Germinal center (tissue), 1 donor: Measurements from ENCODE around the gene COL6A2.
"Not testable (repeated sequence)": the region's sequence is repeated elsewhere in the genome, so short reads cannot be mapped to it uniquely, and the experiment has no call there.

Source experiments
- DNase-seq: peaks from one replicate; pipeline ENCODE4 v3.0.0; 2012; ENCODE audit warnings: mixed read lengths, low spot score

Gene COL6A2

DNA sequence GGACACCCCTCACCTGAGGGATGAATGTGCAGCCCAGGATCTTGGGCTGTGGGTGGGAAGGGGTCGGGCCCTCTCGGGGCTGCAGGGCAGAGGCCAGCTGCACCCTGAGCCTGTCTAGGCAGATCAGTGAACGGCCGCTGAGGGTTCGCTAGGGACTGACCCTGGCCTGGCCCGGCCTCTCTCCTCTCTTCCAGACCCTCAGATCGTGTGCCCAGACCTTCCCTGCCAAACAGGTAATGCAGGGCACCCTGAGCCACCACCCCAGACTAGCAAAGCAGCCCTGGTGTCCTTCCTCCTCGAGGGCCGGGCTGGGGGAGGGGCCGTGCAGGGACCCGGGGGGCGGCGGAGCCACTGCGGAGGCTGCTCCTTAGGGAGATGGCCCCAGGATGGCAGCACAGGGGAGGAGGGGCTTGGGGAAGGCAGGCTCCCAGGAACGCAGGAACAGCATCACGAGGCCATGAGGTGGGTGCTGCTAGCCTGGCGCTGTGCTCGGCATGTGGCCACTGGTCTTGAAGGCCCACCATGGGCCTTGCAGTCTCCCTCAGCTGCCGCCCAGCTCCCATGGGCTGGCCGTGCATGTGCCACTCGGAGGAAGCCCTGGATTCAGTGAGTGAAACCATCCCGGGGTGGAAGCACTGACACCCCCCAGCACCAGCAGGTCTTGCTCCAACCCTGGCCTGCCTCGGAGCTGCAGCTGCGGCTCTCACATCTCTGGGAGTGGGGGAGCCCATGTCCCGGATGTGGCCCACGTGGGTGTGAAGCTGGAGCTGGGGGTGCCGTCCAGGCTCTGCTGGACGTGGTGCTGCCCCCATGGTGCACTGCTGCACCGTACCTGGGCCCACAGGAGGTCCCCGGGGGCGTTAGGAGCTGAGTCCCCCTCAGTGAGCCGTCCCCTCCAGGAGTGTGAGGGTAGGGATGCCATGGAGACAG, 28.7 kb downstream of the COL6A2 start:
- no peak for DNase-seq

DNA sequence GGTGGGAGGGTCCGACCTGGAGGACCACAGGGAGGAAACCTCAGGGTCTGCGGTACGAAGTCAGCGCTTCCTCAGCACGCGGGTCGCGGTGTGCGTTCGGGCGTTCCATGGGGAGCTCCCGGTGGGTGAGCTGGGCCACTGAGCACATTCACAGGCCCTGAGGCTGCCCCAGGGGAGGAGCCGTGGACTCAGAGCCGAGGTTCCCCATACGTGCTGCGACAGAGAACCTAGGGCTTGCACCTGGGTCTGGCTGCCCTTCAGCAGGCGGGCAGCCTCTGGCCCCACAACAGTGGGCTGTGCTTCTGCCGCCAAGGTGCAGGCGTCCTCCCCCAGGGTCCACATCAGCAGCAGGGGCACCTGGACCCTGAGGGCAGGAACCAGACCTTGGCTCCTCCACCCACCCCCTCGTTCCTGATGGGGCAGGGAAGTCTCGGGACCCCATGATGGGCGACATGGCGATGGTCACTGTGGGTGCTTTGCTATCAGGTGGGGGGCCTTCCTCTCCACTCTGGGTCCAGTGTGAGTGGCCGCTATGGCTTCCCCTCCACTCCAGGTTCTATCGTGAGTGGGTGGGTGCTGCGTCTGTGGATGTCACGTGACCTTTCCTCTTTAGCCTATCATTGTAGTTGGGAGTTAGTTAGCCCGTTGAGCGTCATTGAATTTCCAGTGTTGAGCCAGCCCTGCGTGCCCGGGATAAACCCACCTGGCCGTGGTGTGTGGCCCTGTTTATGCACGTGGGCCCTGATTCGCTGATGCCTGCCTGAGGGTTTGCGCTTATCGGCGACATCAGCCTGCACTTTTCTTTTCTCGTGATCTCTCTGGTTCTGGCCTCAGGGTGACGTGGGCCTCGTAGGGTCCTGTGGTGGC, 29.6 kb downstream of the COL6A2 start:
- no peak for DNase-seq

DNA sequence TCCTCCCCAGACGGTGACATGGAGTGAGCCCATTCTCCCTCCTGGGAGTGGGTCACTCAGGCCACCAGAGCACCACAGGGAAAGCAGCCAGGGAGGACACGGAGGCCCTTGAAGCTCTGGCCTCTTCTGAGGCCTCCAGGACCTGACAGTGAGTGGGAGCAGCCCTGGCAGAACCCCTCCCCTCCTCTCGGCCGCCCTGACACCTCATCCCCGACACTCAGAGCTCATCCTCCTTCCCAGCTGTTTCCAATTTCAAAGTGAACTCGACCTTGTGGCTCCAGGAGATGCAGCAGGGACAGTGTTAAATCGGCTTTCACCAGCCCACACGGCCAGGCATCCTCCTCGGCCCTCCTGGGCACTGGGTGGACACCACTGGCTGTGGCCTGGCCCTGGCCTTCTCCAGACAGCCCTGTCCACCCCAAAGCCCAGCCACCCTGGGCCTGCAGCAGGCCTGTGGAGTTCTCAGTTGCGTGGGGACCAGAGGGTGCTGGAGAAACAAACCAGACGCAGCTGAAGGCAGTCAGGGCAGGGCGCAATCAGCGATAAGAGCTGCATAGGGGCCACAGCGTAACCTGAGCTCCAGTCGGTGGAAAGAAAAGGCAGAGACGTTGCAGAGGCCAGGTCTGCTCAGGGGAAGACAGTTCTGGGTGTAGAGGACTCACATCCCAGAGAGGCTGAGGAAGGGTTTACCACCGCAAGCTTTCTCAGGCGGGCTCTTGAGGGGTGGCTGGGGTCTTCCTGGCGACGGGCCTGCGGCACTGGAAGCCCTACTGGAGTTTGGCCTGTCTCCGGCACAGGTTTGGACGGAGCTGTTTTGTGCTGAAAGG, 30.4 kb downstream of the COL6A2 start:
- no peak for DNase-seq

DNA sequence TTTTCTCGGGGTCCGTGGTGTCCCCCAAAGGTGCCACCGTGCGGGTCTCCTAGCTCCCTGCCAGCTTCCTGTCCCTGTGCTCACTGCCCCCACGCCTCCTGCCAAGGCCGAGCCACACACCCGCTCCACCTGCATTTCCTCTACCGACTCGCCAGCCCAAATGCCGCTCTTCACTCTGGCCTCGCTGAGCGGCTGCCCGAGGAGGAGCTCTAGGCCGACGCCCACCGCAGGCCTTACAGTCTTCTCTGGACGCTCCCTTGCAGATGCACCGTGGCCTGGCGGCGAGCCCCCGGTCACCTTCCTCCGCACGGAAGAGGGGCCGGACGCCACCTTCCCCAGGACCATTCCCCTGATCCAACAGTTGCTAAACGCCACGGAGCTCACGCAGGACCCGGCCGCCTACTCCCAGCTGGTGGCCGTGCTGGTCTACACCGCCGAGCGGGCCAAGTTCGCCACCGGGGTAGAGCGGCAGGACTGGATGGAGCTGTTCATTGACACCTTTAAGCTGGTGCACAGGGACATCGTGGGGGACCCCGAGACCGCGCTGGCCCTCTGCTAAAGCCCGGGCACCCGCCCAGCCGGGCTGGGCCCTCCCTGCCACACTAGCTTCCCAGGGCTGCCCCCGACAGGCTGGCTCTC, 31.1 kb downstream of the COL6A2 start:
- DNase-seq: no peak

DNA sequence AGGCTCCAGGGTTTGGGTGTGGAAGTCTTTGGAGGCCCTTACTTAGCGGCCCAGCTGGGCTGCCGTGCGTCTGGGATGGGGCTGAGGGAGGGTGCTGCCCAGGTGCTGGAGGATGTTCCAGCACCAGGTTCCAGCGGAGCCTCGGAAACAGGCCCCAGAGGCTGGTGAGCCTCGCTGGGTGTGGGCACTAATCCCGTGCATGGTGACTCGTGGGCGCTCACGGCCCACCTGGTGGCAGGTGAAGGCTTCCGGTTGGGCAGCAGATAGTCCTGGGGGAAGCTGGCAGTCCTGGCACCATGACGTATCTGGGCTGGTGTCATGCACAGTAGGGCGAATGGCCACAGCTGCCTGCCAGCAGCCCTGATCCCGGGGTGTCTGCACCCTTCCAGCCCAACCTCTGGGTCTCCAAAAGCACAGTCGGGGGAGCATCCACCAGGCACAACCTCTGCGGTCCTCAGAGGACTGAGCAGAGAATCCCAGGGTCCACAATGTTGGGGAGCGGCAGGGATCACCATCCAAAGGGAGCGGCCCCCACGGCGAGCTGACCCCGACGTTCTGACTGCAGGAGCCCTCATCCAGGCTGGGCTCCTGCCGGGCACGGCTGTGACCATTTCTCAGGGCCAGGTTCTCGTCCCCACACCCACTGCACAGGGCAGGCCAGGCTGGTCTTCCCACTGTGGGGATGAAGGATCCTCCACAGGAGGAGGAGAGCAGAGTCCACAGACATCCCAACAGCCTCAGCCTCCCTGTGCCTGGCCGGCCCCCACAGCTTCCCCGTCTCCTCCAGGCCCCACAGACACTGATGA, 32.1 kb downstream of the COL6A2 start:
- no peak for DNase-seq

DNA sequence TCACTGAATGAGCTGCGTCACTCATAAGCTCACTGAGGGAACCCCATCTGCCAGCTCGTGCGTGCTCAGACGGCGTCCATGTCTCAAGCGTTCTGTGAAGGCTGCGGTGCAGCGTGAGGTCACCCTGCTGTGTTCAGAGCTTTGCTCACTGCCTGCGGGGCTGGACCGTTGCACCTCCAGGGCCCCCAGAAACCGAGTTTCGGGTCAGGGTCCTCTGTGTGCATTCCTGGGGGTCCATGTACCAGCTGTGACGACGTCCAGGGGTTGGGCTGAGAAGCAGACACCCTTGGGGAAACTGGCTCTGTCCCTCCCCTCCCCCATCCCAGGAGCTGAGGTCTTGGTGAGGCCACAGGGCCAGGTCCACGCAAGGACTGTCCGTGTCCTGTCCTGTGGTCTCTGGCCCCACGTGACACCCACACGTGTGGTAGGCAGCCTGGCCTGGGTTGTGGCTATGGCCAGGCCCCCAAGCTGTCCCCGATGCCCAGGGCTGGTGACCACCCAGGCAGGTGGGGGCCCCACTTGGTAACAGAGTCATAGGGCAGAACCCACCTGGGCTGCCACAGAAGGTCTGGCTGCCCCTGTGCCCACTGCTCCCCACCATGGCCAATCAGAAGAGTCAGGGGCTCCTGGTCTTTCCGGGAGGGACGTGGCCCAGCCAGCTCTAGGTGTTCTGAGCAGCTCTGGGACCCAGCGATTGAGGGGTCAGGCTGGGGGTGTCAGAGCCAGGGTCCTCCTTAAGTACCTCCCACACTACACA, 33.1 kb downstream of the COL6A2 start:
- no peak for DNase-seq

DNA sequence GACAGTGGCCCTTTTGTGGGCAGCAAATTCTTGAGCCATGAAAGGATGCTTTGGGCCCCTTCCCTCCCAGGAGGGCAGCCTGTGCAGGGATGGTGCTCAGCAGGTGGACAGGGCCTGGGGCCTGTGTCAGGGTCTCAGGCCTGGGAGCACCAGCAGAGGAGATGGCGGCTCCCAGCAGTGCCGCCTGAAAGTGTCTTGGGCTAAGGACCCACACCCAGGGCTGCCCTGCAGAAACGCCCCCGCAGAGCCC, 33.6 kb downstream of the COL6A2 start:
- DNase-seq: no peak

DNA sequence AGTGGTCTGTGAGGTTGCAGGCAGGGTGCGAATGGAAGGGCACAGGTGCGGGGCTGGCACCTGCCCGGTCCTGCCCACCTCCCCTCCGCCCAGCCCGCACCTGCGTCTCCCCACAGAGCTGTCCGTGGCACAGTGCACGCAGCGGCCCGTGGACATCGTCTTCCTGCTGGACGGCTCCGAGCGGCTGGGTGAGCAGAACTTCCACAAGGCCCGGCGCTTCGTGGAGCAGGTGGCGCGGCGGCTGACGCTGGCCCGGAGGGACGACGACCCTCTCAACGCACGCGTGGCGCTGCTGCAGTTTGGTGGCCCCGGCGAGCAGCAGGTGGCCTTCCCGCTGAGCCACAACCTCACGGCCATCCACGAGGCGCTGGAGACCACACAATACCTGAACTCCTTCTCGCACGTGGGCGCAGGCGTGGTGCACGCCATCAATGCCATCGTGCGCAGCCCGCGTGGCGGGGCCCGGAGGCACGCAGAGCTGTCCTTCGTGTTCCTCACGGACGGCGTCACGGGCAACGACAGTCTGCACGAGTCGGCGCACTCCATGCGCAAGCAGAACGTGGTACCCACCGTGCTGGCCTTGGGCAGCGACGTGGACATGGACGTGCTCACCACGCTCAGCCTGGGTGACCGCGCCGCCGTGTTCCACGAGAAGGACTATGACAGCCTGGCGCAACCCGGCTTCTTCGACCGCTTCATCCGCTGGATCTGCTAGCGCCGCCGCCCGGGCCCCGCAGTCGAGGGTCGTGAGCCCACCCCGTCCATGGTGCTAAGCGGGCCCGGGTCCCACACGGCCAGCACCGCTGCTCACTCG, 34.1 kb downstream of the COL6A2 start:
- DNase-seq: no peak

DNA sequence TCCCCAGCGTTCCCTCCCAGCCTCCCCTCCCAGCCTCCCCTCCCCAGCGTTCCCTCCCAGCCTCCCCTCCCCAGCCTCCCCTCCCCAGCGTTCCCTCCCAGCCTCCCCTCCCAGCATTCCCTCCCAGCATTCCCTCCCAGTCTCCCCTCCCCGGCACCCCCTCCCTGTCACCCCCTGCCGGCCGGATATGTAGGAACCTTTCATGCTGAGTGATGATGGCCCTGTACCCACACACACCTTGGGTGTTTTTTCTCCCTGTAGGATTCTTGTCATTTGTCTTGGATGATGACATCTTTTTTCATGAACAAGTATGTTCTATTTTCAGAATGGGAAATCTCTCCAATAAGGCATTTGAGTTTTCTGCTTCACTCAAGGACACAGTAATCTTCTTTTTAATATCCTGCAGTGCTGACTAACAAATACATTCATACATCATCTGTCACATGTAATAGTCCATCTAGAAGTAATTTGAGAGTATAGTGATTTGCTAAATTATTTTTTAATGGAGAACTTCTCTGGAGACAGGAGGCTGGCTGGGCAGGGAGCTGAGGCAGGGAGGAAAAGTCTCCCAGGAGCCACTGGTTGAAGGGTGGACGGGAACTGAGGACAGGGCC, 38.0 kb downstream of the COL6A2 start:
- no peak for DNase-seq

DNA sequence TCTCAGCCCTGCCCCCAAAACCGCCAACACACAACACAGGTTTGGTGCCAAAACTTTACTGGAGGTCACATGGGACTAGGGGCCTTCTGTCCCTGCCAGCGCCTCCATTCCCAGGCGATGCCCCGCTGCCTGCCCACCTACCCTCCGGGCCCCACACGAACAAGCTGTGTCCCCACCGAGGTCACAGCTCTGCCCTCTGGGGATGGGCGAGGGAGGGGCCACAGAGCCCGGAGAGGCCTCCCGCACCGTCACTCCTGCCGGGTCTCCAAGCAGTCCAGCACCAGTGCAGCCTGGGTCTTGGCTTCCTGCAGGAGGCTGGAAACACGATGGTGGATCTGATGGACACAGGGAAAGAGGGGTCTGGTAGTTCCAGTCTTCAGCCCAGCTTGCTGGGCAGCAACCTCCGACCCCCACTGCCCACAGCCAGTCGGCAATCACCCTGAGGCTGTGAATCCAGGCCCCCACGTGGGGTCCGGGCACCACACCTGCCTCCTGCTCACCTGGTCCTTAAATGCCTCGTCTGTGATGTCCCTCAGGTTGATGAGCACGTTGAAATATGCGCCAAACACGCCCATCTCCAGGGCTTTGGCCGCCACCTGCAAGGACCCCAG, 38.9 kb downstream of the COL6A2 start:
- no peak for DNase-seq

DNA sequence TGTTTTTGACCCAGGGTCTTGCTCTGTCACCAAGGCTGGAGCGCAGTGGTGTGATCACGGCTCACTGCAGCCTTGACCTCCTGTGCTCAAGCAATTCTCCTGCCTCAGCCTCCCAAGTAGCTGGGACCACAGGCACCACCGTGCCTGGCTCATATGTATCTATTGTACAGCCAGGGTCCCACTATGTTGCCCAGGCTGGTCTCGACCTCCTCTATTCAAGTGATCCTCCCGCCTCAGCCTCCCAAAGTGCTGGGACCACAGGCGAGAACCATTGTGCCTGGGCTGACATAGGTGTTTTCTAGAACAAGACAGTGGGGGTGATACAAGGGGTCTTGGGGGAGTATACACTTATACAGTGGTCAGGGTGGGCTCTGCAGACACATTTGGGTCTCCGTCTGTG, 40.0 kb downstream of the COL6A2 start:
- DNase-seq: no peak

DNA sequence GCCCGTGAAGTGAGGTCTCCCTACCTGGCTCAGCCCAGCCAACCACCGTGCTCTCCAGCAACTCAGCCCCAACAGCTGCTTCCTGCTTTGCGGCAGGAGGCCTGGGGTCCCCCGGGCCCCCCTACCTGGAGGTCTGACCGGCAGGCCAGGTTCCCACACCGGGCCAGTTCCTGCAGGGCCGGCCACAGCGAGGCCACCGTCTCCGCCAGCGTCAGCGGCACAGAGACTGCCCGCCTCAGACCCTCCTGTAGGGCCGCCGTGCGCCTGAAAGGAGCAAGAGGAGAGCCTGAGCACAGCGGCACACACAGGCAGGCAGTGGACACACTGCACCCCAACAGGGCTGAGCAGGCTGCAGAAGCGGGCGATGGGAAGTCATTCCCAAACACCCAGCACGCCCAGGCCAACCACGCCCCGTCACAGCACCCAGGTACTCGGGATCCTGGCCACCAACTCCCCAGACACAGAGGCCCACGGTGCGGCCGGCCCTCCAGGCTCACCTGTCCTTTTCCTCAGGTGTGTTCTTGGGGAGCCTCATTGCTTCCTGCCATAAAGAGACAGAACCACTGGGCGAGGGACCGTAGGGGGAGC, 40.6 kb downstream of the COL6A2 start:
- DNase-seq: no peak

DNA sequence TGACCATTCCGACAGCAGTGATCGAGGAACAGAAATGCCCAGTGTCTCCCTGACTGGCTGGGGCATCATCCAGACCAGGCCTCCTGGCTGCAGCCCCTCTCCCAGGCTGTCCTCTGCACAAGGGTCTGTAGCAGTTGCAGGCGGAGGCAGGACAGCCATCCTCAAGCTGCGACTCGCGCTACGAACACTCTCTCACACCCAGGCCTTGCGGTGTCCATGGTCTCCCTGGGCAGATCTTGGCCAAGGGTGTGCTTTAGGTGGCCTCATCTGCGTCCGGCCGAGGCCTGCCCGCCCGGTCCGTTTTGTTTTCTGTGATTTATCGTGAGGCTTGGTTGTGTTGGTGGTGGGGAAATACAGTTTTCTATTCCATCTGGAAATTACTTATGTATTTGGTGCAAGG, 41.8 kb downstream of the COL6A2 start:
- DNase-seq: no peak

DNA sequence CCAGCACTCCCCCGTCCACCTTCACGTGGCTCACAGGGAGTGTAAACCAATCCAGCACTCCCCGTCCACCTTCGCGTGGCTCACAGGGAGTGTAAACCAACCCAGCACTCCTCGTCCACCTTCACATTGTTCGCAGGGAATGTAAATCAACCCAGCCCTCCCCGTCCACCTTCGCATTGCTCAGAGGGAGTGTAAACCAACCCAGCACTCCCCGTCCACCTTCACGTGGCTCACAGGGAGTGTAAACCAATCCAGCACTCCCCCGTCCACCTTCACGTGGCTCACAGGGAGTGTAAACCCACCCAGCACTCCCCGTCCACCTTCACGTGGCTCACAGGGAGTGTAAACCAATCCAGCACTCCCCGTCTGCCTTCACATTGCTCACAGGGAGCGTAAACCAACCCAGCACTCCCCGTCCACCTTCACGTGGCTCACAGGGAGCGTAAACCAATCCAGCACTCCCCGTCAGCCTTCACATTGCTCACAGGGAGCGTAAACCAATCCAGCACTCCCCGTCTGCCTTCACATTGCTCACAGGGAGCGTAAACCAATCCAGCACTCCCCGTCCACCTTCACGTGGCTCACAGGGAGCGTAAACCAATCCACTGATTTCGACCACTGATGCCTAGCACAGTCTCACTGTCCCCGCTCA, 42.6 kb downstream of the COL6A2 start:
- not testable (repeated sequence) for DNase-seq

DNA sequence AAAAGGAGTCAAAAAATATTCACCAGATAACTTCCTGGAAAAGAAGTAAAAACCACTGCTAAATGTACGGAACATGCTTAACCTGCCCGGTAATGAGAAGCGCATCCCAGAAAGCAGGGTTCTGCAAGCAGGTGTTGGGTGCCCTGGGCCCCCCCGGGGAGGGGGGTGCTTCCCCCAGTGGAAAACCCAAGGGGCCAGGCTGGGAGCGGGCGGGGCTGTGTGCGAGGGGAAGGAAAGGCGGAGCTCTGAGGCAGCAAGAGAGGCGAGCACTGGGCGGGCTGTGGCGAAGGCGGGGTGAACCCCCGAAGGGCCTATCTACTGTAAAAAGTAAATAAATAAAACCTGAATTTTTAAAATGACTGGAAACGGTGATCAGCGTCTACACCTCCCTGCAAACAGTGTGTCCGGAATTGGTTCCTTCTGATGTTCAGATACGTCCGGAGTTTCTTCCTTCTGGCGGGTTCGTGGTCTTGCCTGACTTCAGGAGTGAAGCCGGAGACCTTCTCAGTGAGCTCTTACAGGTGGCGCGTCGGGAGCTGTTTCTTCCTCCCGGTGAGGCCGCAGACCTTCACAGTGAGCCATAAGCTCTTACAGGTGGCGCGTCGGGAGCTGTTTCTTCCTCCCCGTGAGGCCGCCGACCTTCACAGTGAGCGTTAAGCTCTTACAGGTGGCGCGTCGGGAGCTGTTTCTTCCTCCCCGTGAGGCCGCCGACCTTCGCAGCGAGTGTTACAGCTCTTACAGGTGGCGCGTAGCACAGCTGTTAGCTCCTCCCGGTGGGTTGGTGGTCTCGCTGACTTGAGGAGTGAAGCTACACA, 44.1 kb downstream of the COL6A2 start:
- no peak for DNase-seq

DNA sequence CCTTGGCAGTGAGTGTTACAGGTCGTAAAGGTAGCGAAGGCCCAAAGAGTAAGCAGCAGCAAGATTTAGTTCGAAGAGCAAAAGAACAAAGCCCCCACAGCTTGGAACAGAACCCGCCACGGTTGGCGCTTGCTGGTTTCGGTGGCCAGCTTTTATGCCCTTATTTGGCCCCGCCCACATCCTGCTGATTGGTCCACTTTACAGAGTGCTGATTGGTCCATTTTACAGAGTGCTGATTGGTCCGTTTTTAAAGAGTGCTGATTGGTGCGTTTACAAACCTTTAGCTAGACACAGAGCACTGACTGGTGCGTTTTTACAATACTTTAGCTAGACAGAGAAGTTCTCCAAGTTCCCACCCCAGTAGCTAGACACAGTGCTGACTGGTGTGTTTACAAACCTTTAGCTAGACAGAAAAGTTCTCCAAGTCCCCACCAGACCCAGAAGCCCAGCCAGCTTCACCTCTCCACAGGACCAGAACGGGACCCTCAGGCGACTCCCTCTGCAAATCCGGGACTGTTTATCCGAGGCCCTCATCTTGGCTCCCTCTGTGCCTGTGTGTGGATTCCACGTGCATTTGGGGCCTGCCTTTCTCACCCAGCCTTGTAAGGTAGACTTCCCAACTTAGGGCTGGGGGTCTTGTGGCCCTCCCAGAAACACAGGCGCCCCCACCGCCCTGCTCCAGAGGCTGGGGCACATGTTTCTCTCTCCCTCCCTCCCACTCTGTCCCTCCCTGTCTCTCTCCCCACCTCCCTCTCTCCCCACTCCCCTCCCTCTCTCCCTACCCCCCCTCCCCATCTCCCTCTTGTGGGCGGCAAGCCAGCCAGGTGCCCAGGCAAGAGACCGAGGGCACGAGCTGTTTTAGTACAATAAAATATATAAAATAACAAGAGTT, 44.9 kb downstream of the COL6A2 start:
- no peak for DNase-seq
